Fibroblast of skin of right quadriceps (primary cell): ENCODE data around the gene GPS1.

Source experiments
- DNase-seq: peaks from one replicate; pipeline ENCODE4 v3.0.0-alpha.2; 2013

The GPS1 gene

GRCh38 chr17:82080789-82081464 lies 29.2 kb downstream of the GPS1 start:
- DNase-seq: no peak

GRCh38 chr17:82081546-82081945 lies 29.8 kb downstream of the GPS1 start:
- no peak for DNase-seq

GRCh38 chr17:82081966-82082365 lies 30.3 kb downstream of the GPS1 start:
- DNase-seq: no peak

GRCh38 chr17:82082456-82082855 lies 30.8 kb downstream of the GPS1 start:
- no peak for DNase-seq

- no peak for DNase-seq
Observed at GRCh38 chr17:82083009-82083408, 31.3 kb downstream of the GPS1 start.

- DNase-seq: no peak
Observed at GRCh38 chr17:82083533-82084359, 32.0 kb downstream of the GPS1 start.

GRCh38 chr17:82084373-82085030 lies 32.8 kb downstream of the GPS1 start:
- no peak for DNase-seq

- DNase-seq: no peak
Observed at GRCh38 chr17:82085031-82085861, 33.5 kb downstream of the GPS1 start.

GRCh38 chr17:82085931-82086764 lies 34.5 kb downstream of the GPS1 start:
- no peak for DNase-seq

GRCh38 chr17:82086941-82087906 lies 35.5 kb downstream of the GPS1 start:
- no peak for DNase-seq

GRCh38 chr17:82087961-82088837 lies 36.5 kb downstream of the GPS1 start:
- DNase-seq: no peak

GRCh38 chr17:82088838-82089722 lies 37.4 kb downstream of the GPS1 start:
- no peak for DNase-seq

GRCh38 chr17:82089723-82090548 lies 38.2 kb downstream of the GPS1 start:
- DNase-seq: no peak

GRCh38 chr17:82090549-82091263 lies 39.0 kb downstream of the GPS1 start:
- no peak for DNase-seq

- DNase-seq: no peak
Observed at GRCh38 chr17:82091264-82092066, 39.8 kb downstream of the GPS1 start.

GRCh38 chr17:82092094-82092586 lies 40.4 kb downstream of the GPS1 start:
- DNase-seq: no peak
